NOMO-1 treated with DMSO at 0.1 percent for 48 hours (cell line): ENCODE results near the gene TAP1.
A peak's percentile ranks its signal among the peaks of the same experiment; 100 is the strongest.

Experiments
- DNase-seq: peaks from one replicate; lab custom pipeline; 2025; ENCODE audit not compliant: unreplicated experiment; lab: John Stamatoyannopoulos, UW

Gene TAP1

GRCh38 chr6:32842021-32842650, 11.4 kb downstream of the TAP1 start:
- DNase-seq: no peak

GRCh38 chr6:32840604-32841246, 12.8 kb downstream of the TAP1 start:
- DNase-seq: no peak

GRCh38 chr6:32839356-32839755, 14.1 kb downstream of the TAP1 start:
- DNase-seq: no peak

- peak; percentile 93 for DNase-seq
These were observed 15.2 kb downstream of the TAP1 start, which contains the start of gene TAP2 for GRCh38 chr6:32838114-32838958. TAP2 (minus strand) TSS chr6:32838739; CDS start chr6:32838233, 506 bp downstream.

GRCh38 chr6:32837651-32838113, 15.8 kb downstream of the TAP1 start:
- no peak for DNase-seq

GRCh38 chr6:32836873-32837272, 16.6 kb downstream of the TAP1 start:
- DNase-seq: no peak

GRCh38 chr6:32835167-32835893, 18.2 kb downstream of the TAP1 start:
- no peak for DNase-seq

- no peak for DNase-seq
These were observed 19.8 kb downstream of the TAP1 start for GRCh38 chr6:32833664-32834063.

GRCh38 chr6:32832535-32832934, 21.0 kb downstream of the TAP1 start:
- no peak for DNase-seq

- DNase-seq: no peak
These were observed 22.6 kb downstream of the TAP1 start for GRCh38 chr6:32830936-32831335.

- no peak for DNase-seq
These were observed 23.5 kb downstream of the TAP1 start for GRCh38 chr6:32830017-32830416.

GRCh38 chr6:32829495-32829894, 24.0 kb downstream of the TAP1 start:
- DNase-seq: no peak

- DNase-seq: no peak
These were observed 26.5 kb downstream of the TAP1 start for GRCh38 chr6:32827025-32827424.

GRCh38 chr6:32825966-32826365, 27.5 kb downstream of the TAP1 start:
- no peak for DNase-seq

GRCh38 chr6:32819729-32820128, 33.8 kb downstream of the TAP1 start:
- peak; percentile 3 for DNase-seq

GRCh38 chr6:32818867-32819266, 34.6 kb downstream of the TAP1 start:
- DNase-seq: no peak

GRCh38 chr6:32816746-32817204, 36.7 kb downstream of the TAP1 start, which contains the start of gene HLA-DOB:
HLA-DOB (minus strand) TSS chr6:32817002; CDS start chr6:32816951, 51 bp downstream.
- DNase-seq: peak; percentile 43

GRCh38 chr6:32815996-32816395, 37.5 kb downstream of the TAP1 start:
- DNase-seq: peak; percentile 79

- no peak for DNase-seq
These were observed 38.4 kb downstream of the TAP1 start for GRCh38 chr6:32815115-32815514.

GRCh38 chr6:32814145-32814544, 39.4 kb downstream of the TAP1 start:
- no peak for DNase-seq

GRCh38 chr6:32809171-32809570, 44.3 kb downstream of the TAP1 start:
- DNase-seq: no peak
